Gastrocnemius medialis (tissue), 4 donors: Measurements from ENCODE around the gene PTPRN2. TPM values are rescaled to one million over a fixed set of nuclear protein-coding genes. Genes with fewer than 3 reads are reported as not detected.

Experiments used
- ATAC-seq, 2 donors: fragments of 150-250 bp; one replicate each; pipeline ENCODE4 v1.9.1; 2016
- DNase-seq, 2 donors: peaks; one replicate each; pipeline ENCODE4 v3.0.0-alpha.2; 2019
- H3K27ac ChIP-seq, 4 donors: fragments of 200-600 bp; sonication (generic); 1 replicate in 1 of 4; 2 replicates in 3 of 4; pipeline ENCODE4 v1.5.1; 2016 to 2018; ENCODE audit warnings: mild to moderate bottlenecking in 2 of 4, moderate library complexity in 1 of 4
- H3K27me3 ChIP-seq, 3 donors: fragments of 200-600 bp; sonication (generic) in 2 of 3; 1 replicate in 1 of 3; 2 replicates in 2 of 3; pipeline versions ENCODE4 v1.5.1 to v1.6.0; 2016 to 2019; ENCODE audit warnings: mild to moderate bottlenecking in 1 of 3, moderate library complexity in 1 of 3
- H3K36me3 ChIP-seq, 2 donors: fragments of 200-600 bp; sonication (generic) in 1 of 2; one replicate each; pipeline ENCODE4 v1.5.1; 2017 to 2018
- H3K4me1 ChIP-seq, 2 donors: fragments of 200-600 bp; sonication (generic) in 1 of 2; one replicate each; pipeline ENCODE4 v1.5.1; 2016 to 2017; ENCODE audit warnings: mild to moderate bottlenecking in 2 of 2
- H3K4me3 ChIP-seq, 4 donors: fragments of 200-600 bp; sonication (generic) in 3 of 4; 1 replicate in 1 of 4; 2 replicates in 3 of 4; pipeline ENCODE4 v1.5.1; 2016 to 2019; ENCODE audit warnings: mild to moderate bottlenecking in 2 of 4
- H3K9me3 ChIP-seq, 3 donors: fragments of 200-600 bp; sonication (generic) in 2 of 3; 1 replicate in 1 of 3; 2 replicates in 2 of 3; pipeline ENCODE4 v1.5.1; 2016 to 2019
- POLR2A ChIP-seq, 2 donors: fragments of 450-650 bp; IDR thresholded peaks; one replicate each; pipeline ENCODE4 v1.6.1; 2017; ENCODE audit warnings: antibody characterized with exemption in 2 of 2, mild to moderate bottlenecking in 2 of 2, moderate library complexity in 2 of 2
- in situ Hi-C, 4 donors: fragments of 200-750 bp; cut with MboI; loops; one replicate each; pipeline versions ENCODE4 v1.15.0 to v1.8.0; 2017; ENCODE audit warnings: low sequenced_read_pairs in 4 of 4
- intact Hi-C: fragments of 100-400 bp; cut with DNase I; formaldehyde crosslinking; loops from one replicate; pipeline ENCODE4 v1.15.1; 2023; ENCODE audit warnings: low total_unique reads
- total RNA-seq, 4 donors: library from RNA; depleted of rRNA; stranded (reverse); fragments of >200 nt; gene quantifications; one replicate each; pipeline versions ENCODE4 v1.1.0 to v1.2.3, GENCODE V29; 2016
- TF ChIP-seq, protein P1 (sequence below), 5 experiments: fragments of 450-650 bp in 3 of 5; fragments of 200-600 bp in 2 of 5; sonication (generic) in 2 of 5; IDR thresholded peaks in 4 of 5; conservative IDR thresholded peaks in 1 of 5; 1 replicate in 4 of 5; 2 replicates in 1 of 5; pipeline ENCODE4 v1.5.1; 2016 to 2019; ENCODE audit warnings: antibody characterized with exemption in 5 of 5, mild to moderate bottlenecking in 3 of 5, moderate library complexity in 3 of 5

The PTPRN2 gene
- total RNA-seq, 4 donors from 2014 or later = 0.66 to 0.85 (median 0.81) TPM

DNA sequence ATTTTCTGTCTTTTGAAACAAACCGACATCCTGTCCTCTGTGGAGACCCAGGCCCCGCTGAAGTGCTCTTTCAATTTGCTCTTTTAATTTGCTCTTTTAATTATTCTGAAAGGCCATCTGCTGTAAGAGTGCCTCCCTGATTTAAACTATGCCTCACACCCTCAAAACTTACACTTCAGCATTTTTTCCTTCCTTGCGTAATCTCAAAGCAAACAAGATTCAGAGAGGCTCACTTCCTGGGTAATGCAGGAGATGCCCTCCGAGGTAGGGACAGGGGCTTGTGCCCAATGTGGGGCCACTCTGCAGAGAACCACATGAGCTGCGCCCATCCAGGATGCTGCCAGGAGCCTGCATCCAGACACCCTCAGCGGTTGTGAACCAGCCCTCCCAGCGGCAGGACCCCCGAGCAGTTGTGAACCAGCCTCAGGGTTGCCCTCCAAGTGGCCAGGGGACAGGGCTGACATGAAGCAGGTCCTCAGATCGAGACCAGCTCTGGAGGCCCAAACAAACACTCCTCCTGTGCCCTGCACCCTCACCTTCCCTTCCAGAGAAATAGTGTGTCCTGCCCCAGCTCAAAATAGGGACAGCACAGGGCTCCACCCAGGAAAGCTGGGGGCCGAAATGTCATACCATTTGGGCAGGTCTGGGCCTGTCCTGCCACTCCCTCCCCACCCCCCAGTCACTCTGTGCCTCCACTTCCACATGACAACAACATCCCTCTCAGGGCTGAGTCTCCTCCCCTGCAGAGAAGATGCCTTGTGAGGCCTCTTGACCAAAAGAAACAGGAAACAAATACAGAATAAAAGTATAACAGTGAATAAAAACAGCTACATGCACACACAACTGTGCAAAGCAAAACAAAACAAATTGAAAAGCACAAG, 190.4 kb downstream of the PTPRN2 start:
- TF ChIP-seq POLR2A (IDR thresholded peaks at IDR 0.05) = no peak
- TF ChIP-seq, protein P1, sequence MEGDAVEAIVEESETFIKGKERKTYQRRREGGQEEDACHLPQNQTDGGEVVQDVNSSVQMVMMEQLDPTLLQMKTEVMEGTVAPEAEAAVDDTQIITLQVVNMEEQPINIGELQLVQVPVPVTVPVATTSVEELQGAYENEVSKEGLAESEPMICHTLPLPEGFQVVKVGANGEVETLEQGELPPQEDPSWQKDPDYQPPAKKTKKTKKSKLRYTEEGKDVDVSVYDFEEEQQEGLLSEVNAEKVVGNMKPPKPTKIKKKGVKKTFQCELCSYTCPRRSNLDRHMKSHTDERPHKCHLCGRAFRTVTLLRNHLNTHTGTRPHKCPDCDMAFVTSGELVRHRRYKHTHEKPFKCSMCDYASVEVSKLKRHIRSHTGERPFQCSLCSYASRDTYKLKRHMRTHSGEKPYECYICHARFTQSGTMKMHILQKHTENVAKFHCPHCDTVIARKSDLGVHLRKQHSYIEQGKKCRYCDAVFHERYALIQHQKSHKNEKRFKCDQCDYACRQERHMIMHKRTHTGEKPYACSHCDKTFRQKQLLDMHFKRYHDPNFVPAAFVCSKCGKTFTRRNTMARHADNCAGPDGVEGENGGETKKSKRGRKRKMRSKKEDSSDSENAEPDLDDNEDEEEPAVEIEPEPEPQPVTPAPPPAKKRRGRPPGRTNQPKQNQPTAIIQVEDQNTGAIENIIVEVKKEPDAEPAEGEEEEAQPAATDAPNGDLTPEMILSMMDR (IDR thresholded peaks at IDR 0.05 in 4 of 5, conservative IDR thresholded peaks at IDR 0.05 in 1 of 5) = no peak
- Histone ChIP-seq H3K27me3 (no peaks in the 10 kb centered on the region), H3K27ac (no peak overlapping the region), H3K4me3 (no peak overlapping the region), H3K36me3 (no peaks in the 10 kb centered on the region), H3K9me3 (no peaks in the 10 kb centered on the region), H3K4me1 (no peaks in the 10 kb centered on the region)
- in situ Hi-C loops = no loop called here
- ATAC-seq (no peak), DNase-seq (no peak)
- intact Hi-C loops = no loop called here

DNA sequence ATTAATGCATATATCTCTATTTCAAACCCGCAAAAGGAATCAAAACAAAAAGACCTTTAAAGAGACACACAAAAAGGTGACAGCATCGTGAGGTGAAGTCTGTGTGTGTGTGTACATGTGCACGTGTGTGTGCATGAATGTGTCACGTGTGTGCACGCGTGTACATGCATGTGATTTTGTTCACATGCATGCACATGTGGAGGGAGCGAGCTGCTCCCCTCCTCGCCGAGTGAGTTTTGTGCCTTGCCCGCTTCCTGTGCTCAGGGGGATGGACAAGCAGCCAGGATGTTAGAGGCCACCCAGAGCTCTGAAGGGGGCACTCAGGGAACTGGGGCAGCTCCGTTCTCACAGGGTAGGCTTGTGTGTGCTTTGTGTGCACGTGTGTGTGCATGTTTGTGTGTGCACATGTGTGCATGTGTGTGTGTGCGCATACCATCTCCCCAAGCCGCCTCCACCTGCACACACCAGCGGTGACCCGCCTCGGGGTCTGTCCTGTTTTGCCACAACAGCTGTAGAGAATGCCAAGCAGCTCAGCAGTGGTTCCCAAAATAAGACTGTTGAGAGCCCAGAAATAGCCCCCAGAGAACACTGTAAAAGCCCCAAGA, 191.2 kb downstream of the PTPRN2 start:
- in situ Hi-C loops (no loop called here), intact Hi-C loops (no loop called here)
- no peaks in the 10 kb centered on the region for H3K9me3 ChIP-seq
- no peak overlapping the region for H3K4me3 ChIP-seq
- H3K27ac ChIP-seq = no peak overlapping the region
- no peak for ATAC-seq
- no peaks in the 10 kb centered on the region for H3K4me1 ChIP-seq
- H3K36me3 ChIP-seq = no peaks in the 10 kb centered on the region
- no peak for TF ChIP-seq POLR2A (IDR thresholded peaks at IDR 0.05)
- TF ChIP-seq, protein P1 (IDR thresholded peaks at IDR 0.05 in 4 of 5, conservative IDR thresholded peaks at IDR 0.05 in 1 of 5) = no peak
- H3K27me3 ChIP-seq = no peaks in the 10 kb centered on the region
- DNase-seq = no peak

DNA sequence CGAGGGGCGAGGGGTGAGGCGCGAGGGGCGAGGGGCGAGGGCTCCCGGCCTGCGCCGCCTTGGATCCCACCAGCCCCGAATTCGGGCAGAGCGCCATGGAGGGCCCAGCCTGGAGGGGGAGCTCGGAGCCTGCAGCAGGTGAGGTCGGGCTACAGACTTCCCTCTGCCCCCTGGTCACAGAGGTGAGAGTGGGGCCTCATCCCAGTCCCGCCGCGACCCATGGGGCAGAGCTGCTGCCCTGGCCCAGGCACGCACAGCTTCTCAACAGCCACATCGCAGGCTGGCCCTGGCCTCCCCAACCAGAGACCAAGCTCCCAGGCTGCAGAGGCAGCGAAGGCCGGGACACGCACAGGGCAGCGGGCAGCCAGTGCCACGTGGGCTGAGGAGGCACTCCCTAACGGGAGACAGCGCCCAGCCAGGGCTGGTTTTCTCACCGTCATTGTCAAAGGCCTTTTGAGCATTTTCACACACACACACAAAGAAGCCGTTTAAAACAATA, 191.8 kb downstream of the PTPRN2 start:
- H3K4me1 ChIP-seq = no peaks in the 10 kb centered on the region
- H3K4me3 ChIP-seq = no peak overlapping the region
- H3K36me3 ChIP-seq = no peaks in the 10 kb centered on the region
- H3K27me3 ChIP-seq = no peaks in the 10 kb centered on the region
- H3K9me3 ChIP-seq = no peaks in the 10 kb centered on the region
- ATAC-seq (no peak), DNase-seq (no peak)
- intact Hi-C loops = no loop called here
- in situ Hi-C loops = no loop called here
- H3K27ac ChIP-seq = no peak overlapping the region
- TF ChIP-seq, protein P1 (IDR thresholded peaks at IDR 0.05 in 4 of 5, conservative IDR thresholded peaks at IDR 0.05 in 1 of 5) = no peak
- TF ChIP-seq POLR2A (IDR thresholded peaks at IDR 0.05) = no peak

DNA sequence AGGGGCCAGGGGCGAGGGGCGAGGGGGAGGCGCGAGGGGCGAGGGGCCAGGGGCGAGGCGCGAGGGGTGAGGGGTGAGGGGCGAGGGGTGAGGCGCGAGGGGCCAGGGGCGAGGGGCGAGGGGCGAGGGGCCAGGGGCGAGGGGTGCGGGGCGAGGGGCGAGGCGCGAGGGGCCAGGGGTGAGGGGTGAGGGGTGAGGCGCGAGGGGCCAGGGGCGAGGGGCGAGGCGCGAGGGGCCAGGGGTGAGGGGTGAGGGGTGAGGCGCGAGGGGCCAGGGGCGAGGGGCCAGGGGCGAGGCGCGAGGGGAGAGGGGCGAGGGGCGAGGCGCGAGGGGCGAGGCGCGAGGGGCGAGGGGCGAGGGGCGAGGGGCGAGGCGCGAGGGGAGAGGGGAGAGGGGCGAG, 192.3 kb downstream of the PTPRN2 start:
- no peak for TF ChIP-seq POLR2A (IDR thresholded peaks at IDR 0.05)
- TF ChIP-seq, protein P1 (IDR thresholded peaks at IDR 0.05 in 4 of 5, conservative IDR thresholded peaks at IDR 0.05 in 1 of 5) = no peak
- DNase-seq = no peak

More for the DNA sequence above, 192.3 kb downstream of the PTPRN2 start:
- H3K9me3 ChIP-seq = no peaks in the 10 kb centered on the region
- no peaks in the 10 kb centered on the region for H3K4me1 ChIP-seq
- no peak for ATAC-seq
- in situ Hi-C loops (no loop called here), intact Hi-C loops (no loop called here)
- H3K27me3 ChIP-seq = no peaks in the 10 kb centered on the region
- no peak overlapping the region for H3K4me3 ChIP-seq
- H3K36me3 ChIP-seq = no peaks in the 10 kb centered on the region
- no peak overlapping the region for H3K27ac ChIP-seq
